SK-N-SH (cell line): ENCODE results near the gene UBFD1. TPM values are rescaled to one million over a fixed set of nuclear protein-coding genes. Genes with fewer than 3 reads are reported as not detected.

ENCODE experiments used
- CTCF ChIA-PET: fragments of 300-600, 350-600 bp; formaldehyde crosslinking; extraction: SDS; loops from one replicate; lab custom pipeline; 2021; lab: Yijun Ruan, JAX
- POLR2A ChIA-PET: fragments of 350-600 bp; sonication (Branson Sonifier 250); formaldehyde crosslinking; extraction: SDS; loops from one replicate; lab custom pipeline; 2020; ENCODE audit warnings: antibody characterized with exemption, inconsistent platforms; lab: Yijun Ruan, JAX
- DNase-seq: peaks from one replicate; pipeline ENCODE4 v3.0.0; 2012
- H2AFZ ChIP-seq: fragments of 200-600 bp; sonication (generic); 2 replicates; pipeline ENCODE4 v1.8.1; 2016; ENCODE audit warnings: antibody characterized with exemption, mild to moderate bottlenecking, low read depth
- H3F3A ChIP-seq: fragments of 200-600 bp; sonication (generic); replicated peaks from 2 replicates; pipeline ENCODE3; 2016; ENCODE audit warnings: antibody characterized with exemption, mild to moderate bottlenecking; ENCODE audit not compliant: insufficient read depth
- H3K27ac ChIP-seq, 2 experiments: fragments of 200-500 bp in 1 of 2; fragments of 200-600 bp in 1 of 2; sonication (Bioruptor generic) in 1 of 2; sonication (generic), shearing (Covaris generic) in 1 of 2; 2 replicates each; pipeline versions ENCODE4 v1.5.1 to v1.6.1; 2014 to 2016; ENCODE audit warnings: low read depth in 2 of 2, inconsistent platforms in 1 of 2, low read length in 1 of 2, mild to moderate bottlenecking in 1 of 2, mixed read lengths in 1 of 2
- H3K27me3 ChIP-seq: fragments of 200-600 bp; sonication (generic), shearing (Covaris generic); 2 replicates; pipeline ENCODE4 v1.6.1; 2016; ENCODE audit warnings: mixed run types; ENCODE audit not compliant: insufficient read depth
- H3K36me3 ChIP-seq, 2 experiments: fragments of 200-500 bp in 1 of 2; fragments of 200-600 bp in 1 of 2; sonication (Bioruptor generic) in 1 of 2; sonication (generic) in 1 of 2; replicated peaks in 1 of 2; 2 replicates each; pipeline versions ENCODE3 to v1.5.1; 2014 to 2016; ENCODE audit warnings: low read length in 1 of 2, mild to moderate bottlenecking in 1 of 2; ENCODE audit not compliant: insufficient read depth in 2 of 2, control insufficient read depth in 1 of 2
- H3K4me1 ChIP-seq, 2 experiments: fragments of 200-500 bp in 1 of 2; fragments of 200-600 bp in 1 of 2; sonication (Bioruptor generic) in 1 of 2; sonication (generic), shearing (Covaris generic) in 1 of 2; 2 replicates each; pipeline versions ENCODE4 v1.5.1 to v1.6.1; 2014 to 2016; ENCODE audit warnings: low read depth in 1 of 2, low read length in 1 of 2, mixed run types in 1 of 2; ENCODE audit not compliant: insufficient read depth in 2 of 2, control insufficient read depth in 1 of 2
- H3K4me2 ChIP-seq: fragments of 200-600 bp; sonication (generic), shearing (Covaris generic); 2 replicates; pipeline ENCODE4 v1.6.1; 2017; ENCODE audit warnings: mixed run types
- H3K4me3 ChIP-seq, 2 experiments: fragments of 200-500 bp in 1 of 2; fragments of 200-600 bp in 1 of 2; sonication (Bioruptor generic) in 1 of 2; sonication (generic), shearing (Covaris generic) in 1 of 2; 2 replicates each; pipeline versions ENCODE4 v1.5.1 to v1.8.1; 2014 to 2016; ENCODE audit warnings: low read depth in 2 of 2, inconsistent platforms in 1 of 2, low read length in 1 of 2, mild to moderate bottlenecking in 1 of 2, mixed read lengths in 1 of 2, moderate library complexity in 1 of 2
- H3K79me2 ChIP-seq: fragments of 200-600 bp; sonication (generic); 2 replicates; pipeline ENCODE4 v1.8.1; 2017; ENCODE audit warnings: mild to moderate bottlenecking; ENCODE audit not compliant: insufficient read depth
- H3K9ac ChIP-seq: fragments of 200-600 bp; sonication (generic); 2 replicates; pipeline ENCODE4 v1.6.1; 2017; ENCODE audit warnings: mixed run types
- H3K9me2 ChIP-seq: fragments of 200-600 bp; sonication (generic); 2 replicates; pipeline ENCODE4 v1.6.1; 2017; ENCODE audit warnings: mixed run types
- H3K9me3 ChIP-seq: fragments of 200-600 bp; sonication (generic); 2 replicates; pipeline ENCODE4 v1.6.1; 2017; ENCODE audit warnings: mixed run types, mild to moderate bottlenecking, moderate library complexity
- H4K20me1 ChIP-seq: fragments of 200-600 bp; sonication (generic); 2 replicates; pipeline ENCODE4 v1.6.1; 2017; ENCODE audit warnings: mild to moderate bottlenecking, mixed run types; ENCODE audit not compliant: insufficient read depth
- CTCF ChIP-seq: fragments of 200-600 bp; sonication (generic); IDR thresholded peaks from 2 replicates; pipeline ENCODE4 v1.6.1; 2017; ENCODE audit warnings: antibody characterized with exemption, mild to moderate bottlenecking, moderate library complexity
- FOSL2 ChIP-seq: IDR thresholded peaks from 2 replicates; pipeline ENCODE4 v1.4.0; 2012; ENCODE audit warnings: low read depth, mild to moderate bottlenecking, moderate library complexity, borderline replicate concordance
- FOXJ3 ChIP-seq: sonication (generic); formaldehyde crosslinking; IDR thresholded peaks from 2 replicates; pipeline ENCODE4 v1.5.1; 2020; ENCODE audit warnings: mild to moderate bottlenecking, missing genetic modification reagents
- MEF2A ChIP-seq: IDR thresholded peaks from 2 replicates; pipeline ENCODE4 v1.4.0; 2012; ENCODE audit warnings: low read depth, borderline replicate concordance
- RAD21 ChIP-seq: IDR thresholded peaks from 2 replicates; pipeline ENCODE4 v1.6.1; 2012; ENCODE audit warnings: mild to moderate bottlenecking, low read length
- REST ChIP-seq: IDR thresholded peaks from 2 replicates; pipeline ENCODE4 v1.6.1; 2012; ENCODE audit warnings: mild to moderate bottlenecking, low read depth, low read length, moderate library complexity
- RXRA ChIP-seq: IDR thresholded peaks from 2 replicates; pipeline ENCODE4 v1.4.0; 2012; ENCODE audit warnings: low read depth, mild to moderate bottlenecking, borderline replicate concordance
- YY1 ChIP-seq: IDR thresholded peaks from 2 replicates; pipeline ENCODE4 v1.4.0; 2012; ENCODE audit warnings: low read depth, mild to moderate bottlenecking
- WGBS: methylation state at CpG from one replicate; pipeline ENCODE4 v1.1.6; 2017; ENCODE audit warnings: low lambda C conversion rate; 5-methylcytosine and 5-hydroxymethylcytosine counted together
- polyA plus RNA-seq, 3 experiments: library from polyadenylated mRNA; depleted of rRNA; stranded (reverse); fragments of >200 nt; gene quantifications; 2 replicates each; pipeline ENCODE4 v1.2.3, GENCODE V29; 2012

Gene UBFD1
- polyA plus RNA-seq, 1 of the 3 experiments (the other 2 are of a cell fraction) = 66.1 TPM

GRCh38 chr16:23595951-23596720 is 38.6 kb downstream of the UBFD1 start, which contains the start of gene NDUFAB1 (continued):
- TF ChIP-seq CTCF = peak; percentile 86
- TF ChIP-seq REST = no peak
- TF ChIP-seq MEF2A = no peak
- TF ChIP-seq YY1 = peak; percentile 91
- no peak for TF ChIP-seq FOSL2
- TF ChIP-seq FOXJ3 (CRISPR knock-in tag) = no peak

GRCh38 chr16:23597003-23597756 is 39.7 kb downstream of the UBFD1 start:
- H3K36me3 ChIP-seq = peaks cover 5 to 6% of the 10 kb centered on the region in 2 experiments
- no peaks in the 10 kb centered on the region for H3K9me2 ChIP-seq
- H3K9ac ChIP-seq = no peak overlapping the region
- peaks cover 0 to 7% of the 10 kb centered on the region in 2 experiments; a peak in 1 of 4 replicates for H3K4me1 ChIP-seq
- WGBS = 79% methylated on average over 11 of the region's 11 CpGs
- H3K4me2 ChIP-seq = no peak overlapping the region
- H2AFZ ChIP-seq = peak overlapping the region; percentile 96; the same call in 1 of the 2 replicates
- no peaks in the 10 kb centered on the region for H3K9me3 ChIP-seq
- POLR2A ChIA-PET = no interaction called here
- no peaks in the 10 kb centered on the region for H3F3A ChIP-seq
- no peaks in the 10 kb centered on the region for H3K27me3 ChIP-seq
- DNase-seq = peak; percentile 42
- H3K27ac ChIP-seq = no peak overlapping the region; a peak in 1 of 4 replicates
- CTCF ChIA-PET = interaction anchor here (0.6 to 2.2 kb wide), 17 partner anchors 9 to 83 kb away, joined by 3 to 17 read pairs (median 4); partner anchors contain the start of genes EARS2 and UBFD1
- peak; percentile 25 for TF ChIP-seq RAD21
- no peak for TF ChIP-seq RXRA
- 0 out of 2 replicates have a peak, but pooled peaks cover 8% of the 10 kb centered on the region for H4K20me1 ChIP-seq
- H3K4me3 ChIP-seq = no peak overlapping the region; a peak in 1 of 4 replicates
- H3K79me2 ChIP-seq = peaks cover 40% of the 10 kb centered on the region
